CD4-positive, alpha-beta T cell treated with Interleukin-17A for 1 hour (primary cell): ENCODE results near the gene DYNLT1.
"Not testable (repeated sequence)": the region's sequence is repeated elsewhere in the genome, so short reads cannot be mapped to it uniquely, and the experiment has no call there.

Experiments
- DNase-seq: peaks from one replicate; pipeline ENCODE4 v3.0.0-alpha.2; 2020

Gene DYNLT1

DNA sequence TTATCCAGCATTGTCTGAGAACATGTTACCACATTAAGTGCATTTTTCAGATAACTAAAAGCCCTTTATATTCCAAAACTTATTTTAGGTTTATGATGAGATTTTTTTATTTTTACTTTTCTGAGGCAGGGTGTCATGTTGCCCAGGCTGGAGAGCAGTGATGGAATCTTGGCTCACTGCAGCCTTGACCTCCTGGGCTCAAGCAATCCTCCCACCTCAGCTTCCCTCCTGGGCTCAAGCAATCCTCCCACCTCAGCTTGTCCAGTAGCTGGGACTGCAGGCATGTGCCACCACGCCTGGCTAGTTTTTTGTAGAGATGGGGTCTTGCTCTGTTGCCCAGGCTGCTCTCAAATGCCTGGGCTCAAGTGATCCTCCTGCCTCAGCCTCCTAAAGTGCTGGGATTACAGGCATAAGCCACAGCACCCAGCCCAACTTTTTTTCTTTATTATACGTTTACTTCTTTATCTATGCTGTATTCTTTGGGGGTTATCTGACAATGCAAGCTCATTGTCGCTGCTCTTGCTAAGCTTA, 6.2 kb downstream of the DYNLT1 start:
- DNase-seq: no peak

- DNase-seq: no peak
These were observed 7.8 kb downstream of the DYNLT1 start for GRCh38 chr6:158636778-158637177.

- no peak for DNase-seq
These were observed 9.0 kb downstream of the DYNLT1 start for GRCh38 chr6:158635427-158636073.

GRCh38 chr6:158634695-158635426, 9.7 kb downstream of the DYNLT1 start:
- DNase-seq: peak; percentile 50

DNA sequence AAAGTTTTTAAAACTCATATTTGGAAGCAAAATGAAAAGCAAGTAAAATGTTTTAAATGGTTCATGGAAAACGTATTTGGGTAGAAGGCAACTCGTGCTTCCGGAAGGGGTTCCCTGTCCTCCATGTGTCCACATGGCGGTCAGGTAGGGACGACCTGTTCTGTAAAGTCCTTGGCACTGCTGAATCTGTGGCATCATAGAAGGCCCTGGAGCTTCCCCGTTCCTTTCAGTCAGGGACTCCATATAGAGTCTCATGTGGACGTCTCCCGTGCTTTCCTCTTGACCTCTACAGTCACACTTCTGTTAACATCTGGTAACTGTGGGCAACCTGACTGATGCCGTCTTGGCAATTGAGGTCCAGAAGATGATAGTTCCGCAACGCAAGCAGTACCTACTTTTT, 11.4 kb downstream of the DYNLT1 start:
- DNase-seq: no peak

DNA sequence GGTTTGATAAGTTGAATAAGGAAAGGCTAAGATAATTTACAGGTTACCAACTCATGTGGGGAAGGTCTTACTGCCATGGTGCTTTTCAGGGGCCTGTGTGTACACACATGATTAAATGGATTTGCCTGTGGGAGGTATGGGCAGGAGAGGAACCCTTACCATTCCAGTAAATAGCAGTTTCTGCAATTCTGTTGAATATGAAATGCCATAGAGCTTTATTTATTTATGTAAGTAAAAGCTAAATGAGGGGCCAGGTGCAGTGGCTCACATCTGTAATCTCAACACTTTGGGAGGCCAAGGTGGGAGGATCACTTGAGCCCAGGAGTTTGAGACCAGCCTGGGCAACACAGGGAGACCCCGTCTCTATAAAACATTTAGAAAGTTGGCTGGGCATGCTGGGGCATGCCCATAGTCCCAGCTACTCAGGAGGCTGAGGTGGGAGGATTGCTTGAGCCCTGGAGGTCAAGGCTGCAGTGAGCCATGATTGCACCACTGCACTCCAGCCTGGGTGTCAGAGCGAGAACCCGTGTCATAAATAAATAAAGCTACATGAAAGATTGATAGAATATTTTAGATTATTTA, 11.9 kb downstream of the DYNLT1 start:
- not testable (repeated sequence) for DNase-seq

- no peak for DNase-seq
These were observed 12.6 kb downstream of the DYNLT1 start for GRCh38 chr6:158631678-158632537.

DNA sequence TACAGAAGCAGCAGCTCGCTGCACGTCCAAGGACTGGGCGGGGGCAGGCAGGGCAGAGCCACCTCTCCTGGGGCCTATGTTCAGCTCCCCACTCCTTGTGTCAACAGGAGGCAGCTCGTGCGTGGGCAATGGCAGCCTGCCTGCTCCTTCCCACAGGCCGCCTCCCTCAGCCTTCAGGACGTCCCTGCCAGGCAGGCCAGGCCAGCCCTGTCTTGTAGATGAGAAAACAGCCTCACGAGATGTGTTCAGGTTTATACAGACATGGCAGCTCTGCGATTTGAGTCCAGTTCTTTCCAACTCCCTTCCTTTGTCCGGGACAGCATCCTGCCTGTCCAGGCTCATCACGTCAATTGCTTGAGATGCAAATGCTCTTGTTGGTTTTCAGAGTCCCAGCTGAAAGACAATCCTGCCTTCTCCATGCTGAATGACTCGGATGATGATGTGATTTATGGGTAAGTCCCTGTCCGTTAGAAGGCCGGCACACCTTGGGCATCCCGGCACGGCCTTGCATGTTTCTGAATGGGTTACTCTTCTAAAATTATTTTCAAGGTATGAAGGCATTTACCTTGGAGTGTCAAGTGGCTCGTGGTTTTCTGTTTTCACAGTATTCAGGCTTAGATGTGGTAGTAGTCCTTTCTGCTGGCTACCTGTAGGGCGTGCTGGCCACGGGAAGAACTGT, 13.5 kb downstream of the DYNLT1 start:
- no peak for DNase-seq

- DNase-seq: peak; percentile 40
These were observed 14.9 kb downstream of the DYNLT1 start for GRCh38 chr6:158629367-158630221.

GRCh38 chr6:158628542-158628941, 16.0 kb downstream of the DYNLT1 start:
- DNase-seq: no peak

GRCh38 chr6:158627940-158628211, 16.7 kb downstream of the DYNLT1 start:
- no peak for DNase-seq

GRCh38 chr6:158627168-158627939, 17.2 kb downstream of the DYNLT1 start:
- no peak for DNase-seq

DNA sequence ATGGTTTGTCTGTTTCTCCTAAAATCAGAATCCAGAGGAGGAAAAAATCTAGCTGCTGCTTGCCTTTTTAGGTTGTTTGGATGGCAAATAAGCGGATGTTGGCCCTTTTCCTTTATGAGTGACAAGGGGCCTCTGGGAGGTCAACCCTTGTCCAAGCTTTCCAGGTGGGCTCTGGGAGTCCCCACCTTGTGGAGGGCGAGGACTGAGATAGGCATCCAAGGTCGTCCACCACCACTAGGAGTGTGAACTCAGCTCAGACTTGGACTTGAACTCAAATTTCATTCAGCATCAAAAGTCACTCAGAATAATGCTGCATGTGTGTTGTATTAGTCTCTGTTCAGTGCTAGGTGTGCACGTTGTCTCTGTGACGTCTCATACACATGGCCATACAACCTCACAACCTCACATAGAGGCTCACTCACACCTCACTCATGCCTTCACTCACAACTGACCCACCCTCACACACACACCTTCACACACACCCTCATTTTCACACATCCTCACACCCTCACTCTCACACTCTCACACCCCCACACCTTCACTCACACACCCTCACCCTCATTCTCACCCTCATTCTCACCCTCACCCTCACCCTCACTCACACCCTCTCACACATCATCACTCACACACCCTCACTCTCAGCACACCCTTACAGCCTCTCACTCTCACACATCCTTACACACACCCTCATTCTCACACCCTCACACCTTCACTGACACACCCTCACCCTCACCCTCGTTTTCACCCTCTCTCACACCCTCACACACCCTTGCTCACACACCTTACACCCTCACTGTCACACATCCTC, 18.0 kb downstream of the DYNLT1 start:
- DNase-seq: no peak

- no peak for DNase-seq
These were observed 18.6 kb downstream of the DYNLT1 start for GRCh38 chr6:158625881-158626305.

- DNase-seq: no peak
These were observed 19.6 kb downstream of the DYNLT1 start for GRCh38 chr6:158624684-158625682.

- DNase-seq: no peak
These were observed 21.9 kb downstream of the DYNLT1 start for GRCh38 chr6:158622545-158623190.

DNA sequence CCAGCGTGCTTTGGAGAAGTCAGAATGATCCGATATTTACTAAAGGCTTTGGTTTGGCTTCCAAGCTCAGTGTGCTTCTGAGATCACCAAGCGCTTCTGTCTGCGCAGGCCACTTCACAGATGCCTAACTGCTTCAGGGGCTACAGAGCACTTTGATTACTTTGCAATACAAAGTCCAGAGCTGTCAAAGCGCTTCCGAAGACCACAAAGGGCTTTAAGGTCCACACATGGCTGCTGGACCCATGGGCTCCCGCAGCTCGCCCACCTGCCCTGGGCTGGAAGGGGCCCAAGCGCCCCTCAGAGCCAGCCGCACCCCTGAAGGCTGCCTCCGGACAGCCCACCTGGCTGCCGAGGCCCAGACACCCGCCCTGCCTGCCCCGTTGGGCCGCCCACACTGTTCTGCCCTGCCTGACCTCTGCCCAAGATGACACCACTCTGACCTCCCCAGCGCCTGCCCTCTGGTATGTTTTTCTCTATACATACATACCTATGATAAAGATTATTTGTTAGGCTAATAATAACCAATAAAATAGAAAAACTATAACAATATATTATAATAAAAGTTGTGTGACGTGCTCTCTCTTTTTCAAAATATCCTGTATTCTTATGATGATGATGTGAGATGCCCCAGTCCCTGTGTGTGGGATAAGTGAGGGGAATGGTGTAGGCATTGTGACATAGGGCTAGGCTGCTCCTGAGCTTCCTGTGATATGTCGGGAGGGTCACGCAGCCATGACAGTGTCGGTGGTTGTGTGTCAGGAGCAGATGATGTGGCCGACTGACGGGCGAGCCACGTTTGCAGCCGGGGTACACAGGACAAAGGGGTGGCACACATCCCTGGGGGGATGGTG, 22.6 kb downstream of the DYNLT1 start:
- no peak for DNase-seq
